Measurements from ENCODE around the gene IL3.

IL3 gene, protein sequence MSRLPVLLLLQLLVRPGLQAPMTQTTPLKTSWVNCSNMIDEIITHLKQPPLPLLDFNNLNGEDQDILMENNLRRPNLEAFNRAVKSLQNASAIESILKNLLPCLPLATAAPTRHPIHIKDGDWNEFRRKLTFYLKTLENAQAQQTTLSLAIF

DNA sequence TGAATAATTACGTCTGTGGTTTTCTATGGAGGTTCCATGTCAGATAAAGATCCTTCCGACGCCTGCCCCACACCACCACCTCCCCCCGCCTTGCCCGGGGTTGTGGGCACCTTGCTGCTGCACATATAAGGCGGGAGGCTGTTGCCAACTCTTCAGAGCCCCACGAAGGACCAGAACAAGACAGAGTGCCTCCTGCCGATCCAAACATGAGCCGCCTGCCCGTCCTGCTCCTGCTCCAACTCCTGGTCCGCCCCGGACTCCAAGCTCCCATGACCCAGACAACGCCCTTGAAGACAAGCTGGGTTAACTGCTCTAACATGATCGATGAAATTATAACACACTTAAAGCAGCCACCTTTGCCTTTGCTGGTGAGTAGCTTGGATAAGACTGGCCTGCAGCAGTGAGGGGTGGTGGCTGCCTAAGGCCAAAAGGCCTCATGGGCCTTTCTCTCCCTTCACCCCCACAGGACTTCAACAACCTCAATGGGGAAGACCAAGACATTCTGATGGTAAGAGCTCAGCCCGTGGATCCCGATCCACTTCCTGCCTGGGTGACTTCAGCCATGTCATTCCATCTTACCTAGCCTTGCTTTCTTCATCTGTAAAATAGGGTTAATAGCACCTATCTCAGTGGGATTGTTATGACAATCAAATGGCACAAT lies at the start of gene IL3:
TSS of gene IL3 (plus strand) at position 155 of the 661 bp plus-strand sequence. CDS start at position 207, 52 bp downstream.
- no peak for FAIRE-seq

DNA sequence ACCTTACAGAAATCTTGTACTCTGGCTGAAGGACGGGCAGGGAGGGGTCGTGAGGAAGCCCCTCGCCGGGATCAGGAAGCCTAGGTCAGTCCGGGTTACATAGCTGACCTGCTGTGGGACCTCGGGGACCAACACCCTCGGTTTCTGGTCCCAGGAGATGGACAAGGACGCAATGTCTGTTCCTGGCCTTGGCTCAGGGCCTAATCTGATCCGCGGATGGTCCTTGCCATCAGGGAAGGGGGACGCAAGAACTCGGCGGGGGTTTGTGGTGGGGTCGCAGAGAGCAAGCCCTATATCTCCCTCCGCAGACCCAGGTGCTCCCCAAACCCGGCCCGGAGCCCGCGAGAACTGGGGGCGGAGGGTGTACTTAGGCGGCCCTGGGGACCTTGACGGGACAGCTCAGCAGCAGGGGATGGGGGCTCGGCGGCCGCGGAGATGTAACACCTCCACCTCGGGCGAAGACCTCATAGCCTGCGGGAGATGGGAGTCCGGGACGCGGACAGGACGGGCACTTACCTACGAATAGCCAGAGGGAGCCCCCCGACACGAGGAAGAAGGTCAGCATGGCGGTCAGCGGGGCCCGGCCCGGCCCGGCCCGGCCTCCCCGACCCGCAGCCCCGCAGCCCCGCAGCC lies 49.4 kb upstream of the IL3 start:
- no peak for FAIRE-seq

DNA sequence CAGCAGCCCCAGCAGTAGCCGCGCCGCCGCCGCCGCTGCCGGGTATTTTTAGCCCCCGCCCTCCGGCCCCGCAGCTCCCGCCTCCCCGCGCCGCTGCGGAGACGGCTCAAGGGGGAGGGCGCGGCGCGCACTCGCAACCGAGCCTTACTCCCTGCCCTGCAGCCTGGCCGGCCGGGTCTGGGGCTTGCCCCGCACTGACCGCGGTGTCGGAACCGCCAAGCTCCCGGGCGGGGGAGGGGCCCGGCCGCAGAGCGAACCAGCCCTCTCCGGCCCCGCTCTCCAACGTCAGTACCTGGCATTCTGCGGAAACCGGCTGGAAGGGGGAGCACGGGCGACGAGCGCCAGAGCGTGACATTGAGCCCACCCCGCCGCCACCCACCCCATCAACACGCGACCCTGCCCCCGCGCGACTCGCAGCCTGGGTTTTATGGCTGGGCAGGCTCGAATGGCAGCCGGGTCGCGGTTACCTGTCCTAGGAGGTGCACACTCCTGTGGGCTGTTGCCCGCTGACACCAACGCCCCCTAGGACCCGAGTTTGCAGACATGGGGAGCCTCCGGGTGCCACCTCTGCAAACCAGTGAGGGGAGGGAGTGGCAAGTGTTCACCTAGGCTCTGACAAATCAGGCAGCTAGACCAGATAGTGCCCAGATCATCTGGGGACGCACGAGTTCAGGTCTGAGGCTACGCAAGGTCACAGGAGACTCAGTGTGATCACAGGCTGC lies 48.7 kb upstream of the IL3 start, which contains the start of gene ACSL6:
TSS of gene ACSL6 (minus strand) at position 37 of the 722 bp plus-strand sequence. CDS start 105 bp downstream, outside the sequence.
- no peak for FAIRE-seq

DNA sequence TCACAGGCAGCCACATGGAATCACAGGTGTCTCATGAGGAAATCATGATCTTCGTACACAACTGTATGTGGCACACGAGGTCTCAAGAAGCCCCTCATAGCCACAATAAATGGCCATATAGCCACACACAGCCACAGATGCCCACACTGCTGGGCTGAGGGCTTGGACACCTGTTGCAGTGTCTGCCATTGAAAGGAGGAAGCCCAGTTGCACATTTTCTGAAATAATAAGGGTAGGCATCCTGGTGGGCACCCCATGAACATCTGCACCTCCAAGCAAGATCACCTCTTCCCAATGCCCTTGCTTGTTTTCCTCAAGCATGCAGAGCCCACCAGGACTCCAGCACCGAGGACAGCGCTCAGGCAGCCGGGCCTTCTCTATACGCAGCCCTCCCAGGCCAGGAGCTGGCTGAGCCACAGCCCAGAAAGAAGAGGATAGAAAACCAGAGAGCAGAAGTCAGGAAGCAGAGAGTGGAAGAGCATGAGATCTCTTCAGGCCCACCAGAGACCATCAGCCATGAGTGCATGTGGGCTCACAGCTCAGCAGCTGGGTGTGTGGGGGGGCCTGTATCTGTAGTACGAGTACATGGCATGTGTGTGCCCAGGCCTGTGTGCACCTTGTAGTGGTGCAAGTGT lies 48.0 kb upstream of the IL3 start:
- no peak for FAIRE-seq

DNA sequence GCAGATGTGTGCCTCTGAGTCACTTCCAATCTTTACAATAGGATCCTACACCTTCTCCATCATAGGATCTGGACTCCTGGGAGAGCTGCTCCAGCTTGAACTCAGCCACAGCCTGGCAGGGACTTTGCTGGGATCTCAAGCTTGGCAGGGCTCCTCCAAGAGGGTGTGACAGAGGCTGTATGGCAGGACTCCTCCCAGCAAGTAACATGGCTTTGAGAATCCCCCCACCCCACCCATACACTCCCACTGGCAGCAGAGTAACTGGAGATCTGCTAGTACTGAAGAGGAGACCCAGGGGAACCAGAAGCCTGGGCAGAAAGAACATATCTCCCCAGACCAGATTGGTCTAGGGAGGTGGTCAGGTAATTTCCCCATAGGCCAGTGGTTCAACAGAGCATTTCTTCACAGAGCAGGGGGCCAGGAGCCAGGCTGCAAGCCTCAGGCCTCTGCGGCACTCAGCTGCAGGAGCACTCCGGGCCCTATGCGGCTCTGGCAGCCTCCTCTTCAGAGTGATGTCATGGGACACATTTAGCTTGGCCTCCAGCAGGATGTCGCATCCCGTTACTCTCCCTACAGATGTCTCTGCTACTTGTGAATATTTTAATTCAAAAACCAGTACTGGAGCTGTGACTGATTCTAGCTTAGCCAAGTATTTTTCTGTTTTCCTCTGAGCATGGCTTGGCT lies 47.3 kb upstream of the IL3 start:
- FAIRE-seq: no peak

DNA sequence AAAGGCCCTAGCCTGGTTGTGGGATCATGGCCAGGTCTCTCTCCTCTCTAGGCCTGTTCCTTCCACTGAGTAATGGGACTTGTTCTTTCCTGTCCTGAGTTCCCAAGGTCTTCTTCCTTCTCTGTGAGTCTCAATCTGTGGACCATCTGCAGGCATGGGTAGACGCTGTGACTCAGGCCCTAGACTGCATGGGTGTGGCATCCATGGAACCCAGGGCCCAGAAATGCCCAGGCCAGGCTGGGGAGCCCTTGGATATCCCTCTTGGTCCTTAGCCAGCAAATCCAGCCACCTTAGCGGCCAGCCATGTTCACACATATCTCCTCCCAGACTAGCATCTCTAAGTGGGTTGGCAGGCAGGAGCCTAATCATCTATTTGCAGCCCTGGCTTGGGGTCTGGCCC lies 46.7 kb upstream of the IL3 start:
- no peak for FAIRE-seq

DNA sequence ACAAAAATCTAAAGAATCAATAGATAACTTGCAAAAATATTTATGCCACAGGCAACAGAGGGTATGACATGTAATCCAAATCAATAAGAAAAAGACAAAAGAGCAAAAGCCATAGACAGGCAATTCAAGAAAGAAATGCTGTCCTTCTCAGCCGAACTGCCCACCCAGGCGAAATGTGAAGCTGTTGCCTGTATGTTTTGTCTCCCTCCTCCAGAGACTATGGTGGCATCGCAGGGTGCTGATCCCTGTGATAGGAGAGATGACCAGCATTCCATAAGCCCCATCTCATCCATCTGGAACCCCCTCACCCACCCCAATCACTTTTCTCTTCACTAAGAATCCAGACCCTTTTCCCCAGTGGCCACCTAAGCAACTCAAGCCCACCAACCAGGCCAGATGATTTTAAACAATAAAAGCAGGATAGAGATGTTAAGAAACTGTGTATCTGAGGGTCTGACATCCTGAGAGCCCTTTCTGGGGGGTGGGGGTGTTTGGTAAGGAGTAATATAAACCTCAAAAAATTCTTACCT lies 43.7 kb upstream of the IL3 start:
- no peak for FAIRE-seq

DNA sequence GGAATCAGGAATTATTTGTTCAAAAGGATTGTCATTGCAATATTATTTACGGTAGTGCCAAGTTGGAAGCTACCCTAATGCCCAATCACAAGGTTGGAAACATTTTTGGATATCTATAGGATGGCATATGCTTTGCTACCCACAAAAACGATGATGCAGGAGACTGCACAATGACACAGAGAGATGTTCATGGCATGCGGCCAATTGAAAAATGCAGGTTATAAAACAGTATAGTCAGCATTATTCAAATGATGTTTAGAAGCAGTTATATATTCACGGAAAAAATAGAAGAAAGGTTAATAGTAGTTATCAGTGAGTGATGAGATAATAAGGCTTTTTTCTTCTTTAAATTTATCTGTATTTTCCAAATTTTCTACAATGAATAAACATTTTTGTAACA lies 43.1 kb upstream of the IL3 start:
- no peak for FAIRE-seq

DNA sequence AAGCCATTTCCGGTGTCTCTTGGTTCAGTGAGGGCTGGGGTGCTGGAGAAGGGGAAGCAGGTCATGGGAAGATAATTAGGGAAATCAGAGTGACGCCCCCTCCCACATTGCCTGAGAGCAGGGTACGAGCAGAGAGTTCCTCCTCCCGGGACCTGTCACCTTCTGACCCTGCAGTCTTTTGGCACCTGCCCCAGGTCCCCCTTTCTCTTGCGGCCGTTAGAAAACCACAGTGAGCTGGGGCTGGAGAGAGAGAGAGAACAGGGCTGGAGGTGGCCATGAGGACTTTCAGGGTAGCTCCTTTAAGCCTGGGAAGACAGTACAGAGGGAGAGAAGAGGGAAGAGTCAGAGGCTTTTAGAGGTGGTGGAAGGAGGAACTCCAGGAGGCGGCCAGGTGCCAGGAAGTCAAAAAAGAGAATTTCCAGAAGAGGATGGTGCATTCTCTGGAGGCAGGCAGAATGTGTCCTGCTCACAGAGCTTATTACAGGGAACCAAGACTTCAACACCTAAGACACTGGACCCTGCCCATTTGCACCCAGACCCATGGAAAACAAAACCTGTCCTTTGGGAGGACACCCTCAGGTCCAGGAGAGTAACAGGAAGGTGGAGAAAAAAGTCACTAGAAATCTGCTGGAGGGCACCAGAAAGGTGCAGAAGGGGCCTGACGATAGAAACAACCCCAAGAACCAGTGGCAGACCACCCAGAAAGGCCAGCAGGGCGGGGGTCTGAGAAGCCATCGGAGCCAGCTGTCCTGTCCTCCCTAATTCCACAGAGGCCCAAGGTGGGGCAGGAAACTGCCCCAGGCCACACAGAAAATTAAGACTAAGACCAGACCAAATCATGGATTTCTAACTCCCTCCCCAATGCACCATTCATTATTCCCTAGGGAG lies 42.5 kb upstream of the IL3 start:
- FAIRE-seq: no peak

DNA sequence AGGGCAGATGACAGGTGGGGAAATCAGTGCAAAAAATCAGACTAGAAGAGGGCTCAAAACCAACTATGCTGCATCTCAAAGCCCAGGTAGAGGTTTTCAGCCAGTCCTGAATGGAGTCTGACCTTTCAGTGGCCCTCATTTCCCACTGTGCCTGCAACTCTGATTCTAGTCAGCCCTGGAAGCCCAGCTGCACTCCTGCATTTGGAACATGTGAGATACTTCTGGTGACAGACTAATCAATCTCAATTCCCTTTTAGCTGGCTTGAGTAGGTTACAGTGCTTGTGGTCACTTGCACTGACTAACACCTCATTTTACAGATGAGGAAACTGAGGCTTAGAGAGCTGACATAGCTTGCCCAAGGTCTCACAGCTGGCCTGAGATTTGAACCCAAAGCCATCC lies 41.1 kb upstream of the IL3 start:
- FAIRE-seq: no peak

DNA sequence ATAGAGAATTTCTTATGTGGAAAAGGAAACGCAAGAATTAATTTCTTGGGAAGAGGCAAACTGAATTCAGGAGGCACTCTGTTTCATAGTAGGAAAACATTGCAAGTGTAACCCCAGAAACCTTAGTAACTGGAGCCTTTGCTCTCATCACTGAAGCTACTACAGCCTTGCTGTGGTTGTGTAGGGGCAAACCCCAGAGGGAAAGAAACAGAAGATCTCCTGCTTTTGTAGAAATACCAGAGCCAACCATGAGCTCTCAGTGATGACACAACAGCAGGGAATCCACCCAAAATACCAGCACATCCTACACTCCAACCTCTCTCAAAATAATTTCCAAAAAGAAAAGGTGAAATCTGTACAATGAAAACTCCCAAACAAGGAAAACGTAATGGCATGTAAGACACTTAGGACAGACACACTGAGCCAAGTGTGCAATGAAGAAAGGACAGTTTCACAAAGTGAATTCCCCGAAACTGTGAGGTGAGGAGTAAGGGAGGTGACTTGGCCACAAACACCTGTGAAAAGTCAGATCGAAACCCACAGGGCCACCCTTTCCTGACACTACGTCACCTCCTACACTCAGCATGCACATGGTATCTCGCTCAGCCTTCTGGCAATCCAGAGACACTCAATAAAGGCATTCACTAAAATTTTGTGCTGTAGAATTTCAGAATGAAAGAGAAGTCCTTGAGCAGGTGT lies 40.4 kb upstream of the IL3 start:
- no peak for FAIRE-seq

DNA sequence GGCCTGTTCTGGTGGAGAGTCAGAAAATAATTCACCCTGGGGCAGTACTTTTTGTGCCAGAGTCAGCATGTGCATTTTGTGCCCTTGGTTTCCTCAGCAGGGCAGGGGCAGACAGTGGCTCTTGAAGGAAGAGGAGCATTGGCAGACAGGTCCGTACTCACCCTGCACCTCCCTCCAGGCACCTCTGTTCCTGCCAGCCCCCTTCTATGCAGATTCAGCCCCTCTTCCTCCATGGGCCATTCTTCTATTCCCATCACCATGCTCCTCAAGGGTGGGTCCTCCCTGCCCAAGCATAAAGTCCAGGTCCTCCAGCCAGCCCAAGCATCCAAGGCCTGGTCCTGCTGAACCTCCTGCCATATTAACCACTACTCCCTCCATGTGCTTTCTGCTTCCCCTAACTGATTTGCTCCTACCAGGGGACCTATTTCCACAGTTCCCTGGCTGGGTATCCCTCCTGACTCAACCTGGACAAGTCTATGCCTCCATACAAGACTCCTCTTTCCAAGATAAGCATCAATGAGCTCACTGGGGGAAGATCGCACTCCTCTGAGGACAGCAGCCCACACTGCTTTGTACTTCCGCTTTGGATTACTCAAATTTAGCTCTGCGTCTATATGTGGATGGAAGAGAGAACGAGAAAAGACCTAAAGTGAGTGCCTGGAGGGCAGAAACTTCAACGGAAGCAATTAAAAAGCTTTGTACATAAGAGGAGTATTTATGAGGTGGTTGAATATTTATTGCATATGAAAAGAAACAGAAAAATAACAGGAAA lies 39.7 kb upstream of the IL3 start:
- no peak for FAIRE-seq

DNA sequence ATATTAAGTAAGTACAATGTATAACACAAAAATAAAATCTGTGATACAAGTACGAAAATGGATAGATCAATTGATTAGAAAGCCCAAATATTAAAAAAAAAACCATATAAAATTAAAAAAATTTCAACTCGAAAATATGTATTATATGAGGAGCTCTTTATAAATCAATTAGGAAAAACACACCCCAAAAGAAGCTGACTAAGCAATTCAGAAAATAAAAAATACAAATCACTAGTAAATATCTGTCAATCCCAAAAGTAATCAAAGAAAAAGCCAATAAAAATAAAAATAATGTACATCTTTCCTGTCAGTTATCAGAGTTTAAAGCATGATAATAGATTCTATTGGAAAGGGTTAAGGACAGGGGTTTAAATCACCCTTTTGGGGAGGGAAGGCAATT lies 38.8 kb upstream of the IL3 start:
- peak; percentile 60 for FAIRE-seq

DNA sequence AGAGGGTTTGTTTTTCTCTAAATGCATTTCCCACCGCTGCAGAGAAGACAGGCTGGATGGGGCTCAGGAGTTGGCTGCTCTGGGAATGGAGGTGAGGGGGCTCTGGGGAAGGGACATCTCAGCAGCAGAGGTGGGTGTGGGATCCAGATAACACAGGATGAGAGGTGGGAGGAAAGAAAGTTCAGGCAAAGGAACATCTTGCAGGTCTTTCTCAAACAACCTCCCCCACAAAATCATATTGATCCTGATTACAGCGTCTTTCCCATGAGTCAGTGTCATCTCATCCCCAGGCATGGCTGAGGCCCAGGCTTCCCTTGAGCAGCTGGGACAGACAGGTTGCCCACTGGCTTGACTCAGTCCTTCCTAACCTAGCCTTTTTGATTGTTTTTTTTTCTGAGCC lies 37.7 kb upstream of the IL3 start:
- FAIRE-seq: no peak

DNA sequence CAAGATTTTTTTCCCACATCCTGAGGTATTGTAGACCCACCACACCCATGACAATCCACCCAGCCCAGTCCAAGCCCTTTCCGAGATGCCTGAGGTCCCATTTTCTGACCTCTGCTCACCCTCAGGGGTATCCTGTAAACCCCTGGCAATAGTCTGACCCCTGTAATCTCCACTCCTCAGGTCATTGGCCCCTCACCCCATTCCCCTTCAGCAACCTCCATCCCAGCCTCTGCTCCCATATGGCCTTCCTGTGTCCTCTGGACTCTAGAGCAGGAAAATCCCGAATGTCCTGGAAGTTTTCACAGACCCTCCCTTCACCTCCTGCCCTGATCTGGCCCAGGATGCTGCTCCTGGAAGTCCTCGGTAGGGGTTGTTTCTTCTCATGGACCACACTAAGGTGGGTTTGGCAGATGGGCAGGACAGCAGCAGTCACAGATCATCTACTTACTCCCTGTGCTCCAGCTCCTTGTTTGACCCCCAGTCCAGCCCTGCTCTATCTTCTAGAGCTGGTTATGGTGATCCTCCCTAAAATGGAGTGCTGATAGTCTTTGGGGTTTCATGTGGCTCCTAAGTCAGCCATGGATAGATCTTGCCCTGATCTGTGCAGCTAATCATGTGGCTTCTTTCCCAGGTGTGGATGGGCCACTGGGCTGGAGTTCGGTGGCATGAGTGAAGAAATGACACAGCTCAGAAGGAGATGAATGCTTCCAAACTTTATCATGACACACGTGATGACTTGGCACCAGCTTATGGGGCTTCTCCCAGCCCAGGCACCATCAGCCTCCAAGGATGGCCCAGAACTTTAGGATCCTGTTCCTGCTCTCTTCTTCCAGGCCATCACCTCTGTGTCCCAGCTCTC lies 37.0 kb upstream of the IL3 start:
- no peak for FAIRE-seq

DNA sequence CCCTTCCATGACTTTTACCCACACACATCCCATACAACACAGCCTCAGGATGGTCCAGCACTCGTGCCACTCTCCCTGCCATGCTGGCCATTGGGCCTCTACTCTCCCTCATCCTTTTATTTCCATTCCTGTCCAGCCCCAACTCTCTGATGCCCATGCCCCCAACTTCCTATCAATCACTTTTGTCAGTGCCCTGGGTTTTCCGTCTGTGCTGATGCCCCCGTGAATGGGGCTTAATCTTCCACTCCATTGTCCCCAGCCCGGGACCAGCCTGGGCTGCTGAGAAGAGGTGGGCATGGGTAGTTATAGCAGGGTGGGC lies 36.4 kb upstream of the IL3 start:
- FAIRE-seq: no peak

DNA sequence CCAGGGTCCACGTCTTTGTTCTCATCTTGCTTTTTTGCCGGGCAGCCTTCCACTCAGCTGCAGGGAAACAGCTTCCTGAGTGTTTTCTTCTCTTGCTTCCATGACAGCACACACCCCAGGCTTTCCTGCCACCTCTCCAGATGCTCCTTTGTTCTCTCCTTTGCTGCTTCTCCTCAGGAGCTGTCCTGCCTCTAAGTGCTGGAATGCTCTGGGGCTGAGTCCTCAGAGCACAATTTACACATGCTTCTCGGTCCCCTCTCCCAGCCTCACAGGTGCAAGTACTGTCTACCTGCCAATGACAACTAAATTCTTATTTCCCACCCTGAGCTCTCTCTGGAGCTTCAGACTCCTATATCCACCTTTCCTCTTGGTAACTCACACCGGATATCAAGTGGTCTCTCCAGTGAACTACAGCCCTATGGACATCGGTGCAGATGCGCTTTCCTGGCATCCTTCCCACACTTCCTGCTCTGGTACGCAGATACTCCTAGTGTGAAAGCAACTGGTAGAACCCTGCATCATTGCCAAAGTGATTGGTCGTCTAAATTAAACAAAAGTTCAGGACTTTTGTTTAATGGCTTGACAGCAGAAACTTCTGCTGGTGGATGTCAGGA lies 35.6 kb upstream of the IL3 start:
- no peak for FAIRE-seq

DNA sequence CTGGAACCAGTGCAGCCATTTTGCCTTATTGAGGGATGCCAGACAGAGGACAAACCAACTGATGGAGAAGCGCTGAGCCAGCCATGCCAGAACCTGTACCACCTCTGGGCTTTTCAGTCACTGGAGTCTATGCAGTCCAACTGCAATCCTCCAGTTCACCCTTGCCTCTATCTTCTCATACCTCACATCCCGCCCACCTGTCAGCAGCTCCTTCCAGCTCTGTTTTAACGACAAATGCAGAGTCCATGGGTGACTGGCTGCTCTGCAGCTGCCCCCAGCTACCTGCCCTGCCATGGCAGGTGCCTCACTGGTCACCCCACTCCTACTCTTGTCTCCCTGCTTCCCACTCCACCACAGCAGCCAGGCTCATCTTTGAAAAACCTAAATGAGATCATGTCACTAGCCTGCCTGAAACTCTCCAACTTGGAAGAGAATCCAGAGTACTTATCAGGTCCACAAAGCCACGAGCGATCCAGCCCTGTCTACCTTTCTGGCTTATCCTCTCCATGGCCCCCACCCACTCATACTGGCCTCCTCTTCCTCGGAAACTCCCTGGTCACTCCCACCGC lies 35.0 kb upstream of the IL3 start:
- no peak for FAIRE-seq

Data from A204.1 (cell line).